Neural progenitor cell (in vitro differentiated cells): Measurements from ENCODE around the gene SMIM31.

Experiments used
- EZH2 ChIP-seq: fragments of 200-600 bp; sonication (generic); IDR thresholded peaks from 2 replicates; pipeline ENCODE4 v1.6.1; 2017; ENCODE audit warnings: antibody characterized with exemption, mild to moderate bottlenecking, moderate library complexity
- EZH2phosphoT487 ChIP-seq: fragments of 200-600 bp; sonication (generic); IDR thresholded peaks from 2 replicates; pipeline ENCODE4 v1.6.1; 2017; ENCODE audit warnings: antibody characterized with exemption
- TF ChIP-seq, protein P1 (sequence below): fragments of 200-600 bp; sonication (generic); IDR thresholded peaks from 2 replicates; pipeline ENCODE4 v1.5.1; 2017; ENCODE audit warnings: antibody characterized with exemption, mild to moderate bottlenecking

- TF ChIP-seq EZH2 (no peak), EZH2phosphoT487 (no peak)
- TF ChIP-seq, protein P1, sequence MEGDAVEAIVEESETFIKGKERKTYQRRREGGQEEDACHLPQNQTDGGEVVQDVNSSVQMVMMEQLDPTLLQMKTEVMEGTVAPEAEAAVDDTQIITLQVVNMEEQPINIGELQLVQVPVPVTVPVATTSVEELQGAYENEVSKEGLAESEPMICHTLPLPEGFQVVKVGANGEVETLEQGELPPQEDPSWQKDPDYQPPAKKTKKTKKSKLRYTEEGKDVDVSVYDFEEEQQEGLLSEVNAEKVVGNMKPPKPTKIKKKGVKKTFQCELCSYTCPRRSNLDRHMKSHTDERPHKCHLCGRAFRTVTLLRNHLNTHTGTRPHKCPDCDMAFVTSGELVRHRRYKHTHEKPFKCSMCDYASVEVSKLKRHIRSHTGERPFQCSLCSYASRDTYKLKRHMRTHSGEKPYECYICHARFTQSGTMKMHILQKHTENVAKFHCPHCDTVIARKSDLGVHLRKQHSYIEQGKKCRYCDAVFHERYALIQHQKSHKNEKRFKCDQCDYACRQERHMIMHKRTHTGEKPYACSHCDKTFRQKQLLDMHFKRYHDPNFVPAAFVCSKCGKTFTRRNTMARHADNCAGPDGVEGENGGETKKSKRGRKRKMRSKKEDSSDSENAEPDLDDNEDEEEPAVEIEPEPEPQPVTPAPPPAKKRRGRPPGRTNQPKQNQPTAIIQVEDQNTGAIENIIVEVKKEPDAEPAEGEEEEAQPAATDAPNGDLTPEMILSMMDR = no peak
These were observed 93.1 kb downstream of the SMIM31 start for GRCh38 chr4:164847016-164847415.
